HG02678 (cell line): ENCODE results near the gene ELN.

ENCODE experiments used
- ATAC-seq: cut with Tn5 transposase; IDR thresholded peaks from one replicate; pipeline ENCODE4 v1.9.1; 2021; ENCODE audit warnings: mild to moderate bottlenecking, moderate library complexity; ENCODE audit not compliant: unreplicated experiment

The ELN gene

GRCh38 chr7:74092321-74092963 is 64.5 kb downstream of the ELN start:
- ATAC-seq = no peak

DNA sequence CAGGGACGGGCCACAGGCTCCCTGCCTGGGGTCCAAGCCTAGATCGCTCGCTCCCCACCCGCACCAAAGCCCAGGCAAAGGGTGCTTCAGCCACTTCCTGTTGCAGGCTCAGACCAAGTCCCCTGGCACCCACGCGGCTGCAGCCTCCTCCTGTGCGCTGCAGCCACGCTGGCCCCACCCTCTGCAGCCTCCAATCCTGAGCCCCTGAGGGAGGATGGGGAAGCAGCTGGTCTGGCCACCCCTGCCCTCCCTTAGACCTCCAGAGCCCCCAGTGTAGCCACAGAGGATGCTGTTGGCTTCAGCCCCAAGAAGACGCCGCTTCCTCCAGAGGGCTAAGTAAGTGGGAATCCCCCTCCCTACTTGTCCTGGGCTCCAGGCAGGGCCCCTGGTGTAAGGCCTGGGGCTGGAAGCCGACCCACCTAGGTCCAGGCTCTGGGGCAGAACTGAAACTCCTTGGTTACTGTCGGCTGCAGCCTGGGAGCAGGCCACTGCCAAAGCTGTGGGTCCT is 65.0 kb downstream of the ELN start:
- peak; percentile 73 for ATAC-seq

DNA sequence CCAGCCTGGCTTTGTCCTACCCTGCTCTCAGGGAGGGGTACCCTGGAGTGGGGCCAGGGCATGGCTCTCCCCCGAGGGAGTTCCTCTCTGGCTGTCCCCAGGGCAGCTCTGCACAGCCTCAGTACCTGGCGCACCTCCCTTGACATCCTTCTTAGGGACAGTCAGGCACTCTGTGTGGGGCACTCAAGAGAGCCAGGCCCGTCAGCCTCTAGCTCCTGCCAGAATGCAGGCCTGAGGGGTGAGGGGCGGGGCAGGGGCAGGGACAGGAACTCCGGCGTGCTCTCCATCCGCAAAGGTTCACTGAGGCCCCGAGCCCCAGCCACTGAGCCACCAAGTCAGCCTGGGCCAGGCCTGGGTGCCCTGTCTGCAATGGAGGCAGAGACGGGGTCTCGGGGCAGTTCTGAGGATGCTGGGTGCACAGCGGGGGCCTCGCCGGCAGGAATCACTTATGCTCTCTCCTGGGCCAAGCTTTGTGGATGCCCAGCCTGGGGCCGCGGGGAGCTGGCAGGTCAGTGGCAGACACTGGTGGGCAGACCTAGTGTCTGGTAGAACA is 65.8 kb downstream of the ELN start:
- ATAC-seq = no peak

DNA sequence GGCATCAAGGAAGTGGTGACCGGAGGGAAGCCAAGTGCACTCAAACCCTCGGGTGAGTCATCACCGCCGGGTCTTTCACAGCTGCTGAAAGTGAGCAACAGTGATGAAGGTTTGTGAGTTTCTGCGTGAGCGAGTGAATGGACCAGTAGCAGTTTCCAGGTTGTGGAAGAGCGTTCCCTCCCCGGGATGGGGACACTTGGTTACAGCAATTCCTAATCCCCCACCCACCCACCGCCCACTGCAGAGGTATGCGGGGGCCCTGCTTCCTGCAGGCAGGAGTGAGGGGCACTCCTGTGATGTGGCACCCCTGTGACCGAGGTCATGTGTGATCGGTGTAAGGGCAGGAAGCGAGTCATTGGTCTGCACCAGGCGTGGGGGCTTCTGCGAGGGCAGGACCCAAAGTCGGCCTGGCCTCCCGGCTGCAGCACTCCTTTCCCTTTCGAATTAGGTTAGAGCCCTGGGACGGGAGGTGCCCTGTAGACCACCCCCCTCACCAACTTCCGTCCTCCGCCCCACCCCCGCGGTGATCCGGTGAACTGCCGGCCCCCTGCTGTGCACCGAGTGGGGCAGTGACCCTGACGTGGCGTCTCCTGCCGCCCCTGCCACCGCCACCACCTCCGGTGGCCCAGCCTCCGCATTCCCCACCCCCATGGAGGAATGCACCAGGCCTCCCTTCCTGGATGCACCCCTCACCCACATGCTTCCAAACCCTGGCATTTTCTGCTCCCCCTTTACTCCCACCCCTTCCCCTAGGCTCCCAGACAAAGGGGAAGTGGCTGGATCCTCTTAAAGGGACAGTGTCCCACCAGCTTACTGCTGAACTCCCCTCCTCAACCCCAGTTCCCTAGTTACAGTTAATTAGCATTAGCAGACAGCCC is 66.5 kb downstream of the ELN start:
- peak; percentile 48 for ATAC-seq

GRCh38 chr7:74095135-74095534 is 67.2 kb downstream of the ELN start:
- no peak for ATAC-seq

- no peak for ATAC-seq
These were observed 70.1 kb downstream of the ELN start for GRCh38 chr7:74097937-74098614.

DNA sequence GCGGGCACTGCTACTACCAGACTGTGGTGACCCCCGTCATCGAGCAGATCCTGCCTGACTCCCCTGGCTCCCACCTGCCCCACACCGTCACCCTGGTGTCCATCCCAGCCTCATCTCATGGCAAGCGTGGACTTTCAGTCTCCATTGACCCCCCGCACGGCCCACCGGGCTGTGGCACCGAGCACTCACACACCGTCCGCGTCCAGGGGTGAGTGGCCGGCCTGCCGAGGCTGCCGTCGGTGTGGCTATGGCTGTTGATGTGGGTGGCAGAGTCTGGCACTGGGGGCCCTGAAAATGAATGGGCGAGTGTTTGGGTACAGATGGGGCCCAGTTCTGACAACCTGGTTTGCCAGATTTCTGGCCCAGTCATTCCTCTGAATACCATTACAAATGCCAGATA is 71.1 kb downstream of the ELN start:
- ATAC-seq = no peak

DNA sequence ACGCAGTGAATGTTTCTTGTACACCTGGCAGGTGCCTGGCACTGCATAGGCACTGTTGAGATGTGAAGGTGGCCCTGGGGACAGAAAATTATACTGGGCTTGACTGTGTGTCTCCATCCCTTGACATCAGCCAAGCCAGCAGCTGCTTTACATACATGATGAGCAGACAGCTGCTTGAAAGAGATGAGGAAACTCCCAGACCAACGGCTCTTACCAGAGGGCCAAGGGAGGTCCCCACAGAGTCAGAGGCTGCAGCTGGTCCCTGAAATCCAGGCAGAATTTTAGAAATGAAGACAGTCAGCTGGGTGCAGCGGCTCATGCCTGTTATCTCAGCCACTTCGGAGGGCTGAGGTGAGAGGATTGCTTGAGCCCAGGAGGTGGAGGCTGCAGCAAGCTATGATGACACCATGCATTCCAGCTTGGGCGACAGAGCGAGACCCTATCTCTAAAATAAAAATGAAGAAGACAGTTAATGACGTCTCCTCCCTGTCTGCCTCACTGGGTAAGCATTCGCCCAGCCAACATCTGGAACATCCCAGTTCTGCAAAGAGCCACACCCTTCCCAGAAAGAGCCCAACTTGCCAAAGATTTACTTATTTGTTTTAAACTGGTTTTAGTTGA is 73.2 kb downstream of the ELN start:
- peak; percentile 95 for ATAC-seq

GRCh38 chr7:74103219-74103772 is 75.3 kb downstream of the ELN start:
- ATAC-seq = no peak

DNA sequence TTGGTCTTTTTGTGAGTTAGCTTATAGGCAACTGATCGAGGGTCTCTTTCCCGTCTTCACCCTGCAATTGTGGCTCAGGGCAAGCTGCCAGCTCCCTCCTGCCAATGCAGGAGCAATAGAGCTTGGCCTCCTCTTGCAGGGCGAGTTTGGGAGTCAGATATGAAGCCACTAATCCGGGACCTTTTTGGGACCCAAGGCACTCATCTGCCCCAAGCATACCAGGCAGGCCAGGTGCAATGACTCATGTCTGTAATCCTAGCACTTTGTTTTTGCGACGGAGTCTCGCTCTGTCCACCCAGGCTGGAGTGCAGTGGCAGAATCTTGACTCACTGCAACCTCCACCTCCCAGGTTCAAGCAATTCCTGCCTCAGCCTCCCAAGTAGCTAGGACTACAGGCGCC is 76.7 kb downstream of the ELN start:
- ATAC-seq = no peak

DNA sequence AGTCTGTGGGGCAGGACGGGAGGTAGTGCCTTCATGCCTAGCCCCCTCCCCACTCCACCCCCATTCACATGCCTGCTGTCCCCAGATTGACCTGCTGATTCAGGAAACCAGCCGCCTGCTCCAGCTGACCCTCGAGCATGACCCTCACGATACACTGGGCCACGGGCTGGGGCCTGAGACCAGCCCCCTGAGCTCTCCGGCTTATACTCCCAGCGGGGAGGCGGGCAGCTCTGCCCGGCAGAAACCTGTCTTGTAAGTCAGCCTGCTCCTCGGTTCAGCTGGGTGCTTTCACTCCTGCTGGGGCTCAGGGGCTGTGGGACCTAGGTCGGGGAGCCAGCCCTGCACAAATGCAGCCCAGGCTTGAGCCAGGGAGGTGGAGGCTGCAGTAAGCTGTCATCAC is 78.0 kb downstream of the ELN start:
- ATAC-seq = no peak

- ATAC-seq = no peak
These were observed 78.9 kb downstream of the ELN start for GRCh38 chr7:74106846-74107245.

GRCh38 chr7:74115326-74115725 is 87.4 kb downstream of the ELN start:
- ATAC-seq = no peak

DNA sequence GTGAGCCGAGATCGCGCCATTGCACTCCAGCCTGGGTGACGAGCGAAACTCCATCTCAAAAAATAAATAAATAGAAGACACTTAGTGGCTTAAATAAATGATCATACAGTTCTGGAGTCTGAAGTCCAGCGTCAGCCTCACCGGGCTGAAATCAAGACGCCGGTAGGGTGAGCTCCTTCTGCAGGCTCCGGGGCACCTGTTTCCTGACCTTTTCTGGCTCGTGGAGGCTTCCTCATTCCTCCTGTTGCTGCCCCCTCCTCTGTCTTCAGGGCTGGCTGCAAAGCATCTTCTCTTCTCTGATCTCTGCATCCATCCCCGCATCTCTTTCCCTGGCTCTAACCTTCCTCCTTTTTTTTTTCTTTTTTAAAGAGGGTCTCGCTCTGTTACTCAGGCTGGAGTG is 88.4 kb downstream of the ELN start:
- no peak for ATAC-seq
